Measurements from ENCODE around the gene SEC61B. TPM values are rescaled to one million over a fixed set of nuclear protein-coding genes. Genes with fewer than 3 reads are reported as not detected.

SEC61B gene
- total RNA-seq, 1 donor from 2014 or later = 80.8 TPM

DNA sequence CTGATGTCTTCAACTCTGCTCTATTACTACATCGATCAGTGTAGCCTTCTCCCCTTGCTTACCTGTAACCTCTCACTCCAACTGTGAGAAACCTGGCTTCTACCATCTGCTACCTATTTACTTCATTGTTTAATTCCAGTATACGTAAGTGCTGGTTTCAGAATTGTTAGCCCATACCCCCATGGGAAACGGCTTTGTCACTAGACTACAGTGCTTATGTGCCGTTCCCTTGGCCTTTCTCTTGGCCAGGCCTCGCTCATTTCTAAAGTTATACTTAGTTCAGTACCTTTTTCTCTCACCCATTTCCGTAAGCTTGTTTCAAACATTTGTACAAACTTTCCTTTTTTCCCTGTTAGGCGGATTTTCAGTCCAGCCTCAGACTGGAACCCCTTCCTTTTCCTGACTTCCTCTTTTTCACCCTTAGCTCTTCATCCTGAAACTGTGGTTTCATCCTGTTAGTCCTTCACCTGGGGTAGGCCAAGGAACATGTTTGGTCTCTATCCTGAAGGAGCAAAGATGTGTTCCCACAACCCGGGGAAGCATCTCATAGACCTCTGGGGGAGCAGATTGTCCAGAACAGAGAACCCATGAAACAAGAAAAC is 22.0 kb upstream of the SEC61B start:
- Histone ChIP-seq H3K4me3 (no peak overlapping the region), H3K27ac (no peak overlapping the region), H3K36me3 (no peaks in the 10 kb centered on the region), H3K9me3 (no peaks in the 10 kb centered on the region), H3K27me3 (no peaks in the 10 kb centered on the region), H3K4me1 (no peaks in the 10 kb centered on the region)
- intact Hi-C loops (cut with DNase I) = no loop called here
- no peak for DNase-seq (ENCODE audit: extremely low spot score in 2 of 2)
- no peak for TF ChIP-seq POLR2A (IDR thresholded peaks at IDR 0.05)
- TF ChIP-seq POLR2AphosphoS5 (IDR thresholded peaks at IDR 0.05; ENCODE audit: insufficient read depth in 1 of 2, low read depth in 1 of 2) = no peak
- TF ChIP-seq, protein P1, sequence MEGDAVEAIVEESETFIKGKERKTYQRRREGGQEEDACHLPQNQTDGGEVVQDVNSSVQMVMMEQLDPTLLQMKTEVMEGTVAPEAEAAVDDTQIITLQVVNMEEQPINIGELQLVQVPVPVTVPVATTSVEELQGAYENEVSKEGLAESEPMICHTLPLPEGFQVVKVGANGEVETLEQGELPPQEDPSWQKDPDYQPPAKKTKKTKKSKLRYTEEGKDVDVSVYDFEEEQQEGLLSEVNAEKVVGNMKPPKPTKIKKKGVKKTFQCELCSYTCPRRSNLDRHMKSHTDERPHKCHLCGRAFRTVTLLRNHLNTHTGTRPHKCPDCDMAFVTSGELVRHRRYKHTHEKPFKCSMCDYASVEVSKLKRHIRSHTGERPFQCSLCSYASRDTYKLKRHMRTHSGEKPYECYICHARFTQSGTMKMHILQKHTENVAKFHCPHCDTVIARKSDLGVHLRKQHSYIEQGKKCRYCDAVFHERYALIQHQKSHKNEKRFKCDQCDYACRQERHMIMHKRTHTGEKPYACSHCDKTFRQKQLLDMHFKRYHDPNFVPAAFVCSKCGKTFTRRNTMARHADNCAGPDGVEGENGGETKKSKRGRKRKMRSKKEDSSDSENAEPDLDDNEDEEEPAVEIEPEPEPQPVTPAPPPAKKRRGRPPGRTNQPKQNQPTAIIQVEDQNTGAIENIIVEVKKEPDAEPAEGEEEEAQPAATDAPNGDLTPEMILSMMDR (IDR thresholded peaks at IDR 0.05) = no peak

DNA sequence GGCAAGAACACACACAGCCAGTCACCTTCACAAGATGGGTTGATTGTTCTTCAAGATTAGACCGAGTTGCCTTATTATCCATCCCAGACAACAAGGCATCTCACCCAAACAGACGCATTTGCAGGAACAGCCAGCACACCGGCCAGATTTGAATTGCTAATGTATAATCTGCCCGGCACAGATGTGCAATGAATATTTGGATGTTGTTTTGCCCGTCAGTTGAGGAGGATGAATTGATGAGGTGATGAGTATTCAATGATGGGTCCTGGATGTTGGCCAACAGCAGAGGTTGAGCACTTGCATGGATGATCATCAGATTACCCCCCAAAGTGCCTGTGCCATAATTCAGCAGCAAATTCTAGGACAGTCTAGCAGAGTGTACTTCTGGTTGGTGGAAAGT is 20.5 kb upstream of the SEC61B start:
- TF ChIP-seq POLR2AphosphoS5 (IDR thresholded peaks at IDR 0.05; ENCODE audit: insufficient read depth in 1 of 2, low read depth in 1 of 2) (no peak), POLR2A (IDR thresholded peaks at IDR 0.05) (no peak)
- TF ChIP-seq, protein P1 (IDR thresholded peaks at IDR 0.05) = no peak
- Histone ChIP-seq H3K4me3 (no peak overlapping the region), H3K4me1 (no peaks in the 10 kb centered on the region), H3K27ac (no peak overlapping the region), H3K27me3 (no peaks in the 10 kb centered on the region), H3K36me3 (no peaks in the 10 kb centered on the region), H3K9me3 (no peaks in the 10 kb centered on the region)
- no peak for DNase-seq (ENCODE audit: extremely low spot score in 2 of 2)
- intact Hi-C loops (cut with DNase I) = no loop called here

DNA sequence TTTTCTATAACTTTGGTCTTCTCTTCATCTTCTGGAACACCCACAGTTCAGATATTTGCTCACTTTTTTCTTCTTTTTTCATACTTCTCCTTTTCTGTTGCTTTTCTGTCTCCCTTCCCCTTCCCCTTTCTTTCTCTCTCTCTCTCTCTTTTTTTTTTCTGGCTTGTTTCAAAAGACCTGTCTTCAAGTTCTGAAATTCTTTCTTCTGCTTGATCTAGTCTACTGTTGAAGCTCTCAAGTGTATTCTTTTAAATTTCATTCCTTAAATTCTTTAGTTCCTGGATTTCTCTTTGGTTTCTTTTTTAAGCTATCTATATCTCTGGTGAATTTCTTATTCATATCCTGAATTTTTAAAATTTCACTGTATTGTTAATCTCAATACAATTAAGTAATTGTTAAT is 11.5 kb upstream of the SEC61B start:
- intact Hi-C loops (cut with DNase I) = no loop called here
- DNase-seq (ENCODE audit: extremely low spot score in 2 of 2) = no peak
- Histone ChIP-seq H3K27ac (no peak overlapping the region), H3K4me1 (no peaks in the 10 kb centered on the region), H3K4me3 (no peak overlapping the region), H3K27me3 (no peaks in the 10 kb centered on the region), H3K36me3 (no peaks in the 10 kb centered on the region), H3K9me3 (no peaks in the 10 kb centered on the region)
- no peak for TF ChIP-seq POLR2AphosphoS5 (IDR thresholded peaks at IDR 0.05; ENCODE audit: insufficient read depth in 1 of 2, low read depth in 1 of 2)
- no peak for TF ChIP-seq POLR2A (IDR thresholded peaks at IDR 0.05)
- TF ChIP-seq, protein P1 (IDR thresholded peaks at IDR 0.05) = no peak

DNA sequence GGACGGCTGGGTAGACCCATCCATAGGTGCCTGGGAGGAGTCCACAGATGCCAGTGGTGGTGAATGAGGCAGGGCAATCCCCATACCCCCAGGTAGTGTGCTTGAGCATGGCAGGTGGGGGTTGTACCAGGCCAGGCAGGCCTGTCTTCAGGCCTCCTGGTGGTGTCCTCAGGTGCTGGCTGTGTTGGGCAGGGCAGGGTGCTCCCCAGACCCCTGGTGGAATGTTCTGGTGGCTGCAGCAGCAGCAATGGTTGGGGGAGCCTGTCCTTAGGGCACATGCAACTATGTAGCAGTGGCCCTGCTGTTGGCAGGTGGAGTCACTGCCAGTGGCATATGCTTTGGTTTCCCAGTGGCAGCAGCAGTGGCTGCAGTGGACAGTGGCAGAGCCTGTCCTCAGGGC is 10.3 kb upstream of the SEC61B start:
- DNase-seq (ENCODE audit: extremely low spot score in 2 of 2) = no peak
- Histone ChIP-seq H3K27ac (no peak overlapping the region), H3K4me3 (no peak overlapping the region), H3K27me3 (no peaks in the 10 kb centered on the region), H3K36me3 (no peaks in the 10 kb centered on the region), H3K9me3 (no peaks in the 10 kb centered on the region), H3K4me1 (no peaks in the 10 kb centered on the region)
- TF ChIP-seq POLR2A (IDR thresholded peaks at IDR 0.05) (no peak), POLR2AphosphoS5 (IDR thresholded peaks at IDR 0.05; ENCODE audit: insufficient read depth in 1 of 2, low read depth in 1 of 2) (no peak)
- intact Hi-C loops (cut with DNase I) = no loop called here

DNA sequence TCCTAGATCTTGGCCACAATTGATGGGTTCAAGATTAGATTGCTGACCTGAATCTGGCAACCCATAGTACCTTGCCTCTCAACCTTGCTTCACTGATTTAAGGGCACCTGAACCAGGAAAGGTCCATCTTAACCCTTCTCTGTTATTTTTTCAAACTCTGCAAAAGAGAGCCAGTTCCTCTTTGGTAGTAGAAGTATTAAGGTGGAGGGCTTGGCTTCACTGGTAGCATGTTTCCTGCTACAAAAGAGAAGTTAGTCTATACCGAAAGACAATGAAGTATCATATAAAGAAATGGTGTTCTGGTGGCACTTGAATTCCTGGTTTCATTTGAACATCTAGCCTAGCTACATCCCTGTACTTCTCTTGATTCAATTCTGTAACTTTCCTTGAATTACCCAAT is 8.9 kb upstream of the SEC61B start:
- TF ChIP-seq, protein P1 (IDR thresholded peaks at IDR 0.05) = no peak
- TF ChIP-seq POLR2AphosphoS5 (IDR thresholded peaks at IDR 0.05; ENCODE audit: insufficient read depth in 1 of 2, low read depth in 1 of 2) (no peak), POLR2A (IDR thresholded peaks at IDR 0.05) (no peak)
- intact Hi-C loops (cut with DNase I) = no loop called here

More for the DNA sequence above, 8.9 kb upstream of the SEC61B start:
- Histone ChIP-seq H3K27ac (no peak overlapping the region), H3K4me3 (no peak overlapping the region), H3K36me3 (peaks cover 0 to 7% of the 10 kb centered on the region in 2 donors), H3K4me1 (peaks cover 8% of the 10 kb centered on the region), H3K27me3 (no peaks in the 10 kb centered on the region), H3K9me3 (no peaks in the 10 kb centered on the region)
- DNase-seq (ENCODE audit: extremely low spot score in 2 of 2) = no peak
